Stimulated activated CD8-positive, alpha-beta memory T cell treated with anti-CD3 and anti-CD28 coated beads, Interleukin-7, amount 100 ng/mL, for 24 hours (primary cell): ENCODE measurements around the gene INKA2.

Experiments
- DNase-seq: peaks from one replicate; pipeline ENCODE4 v3.0.0-alpha.2; 2020; ENCODE audit warnings: low read depth

INKA2 gene

GRCh38 chr1:111739194-111739924 lies at the start of gene INKA2:
TSS of gene INKA2 (minus strand) at chr1:111739395. CDS start at chr1:111739242, 153 bp downstream.
- DNase-seq: peak; percentile 49

- no peak for DNase-seq
Measured at GRCh38 chr1:111786669-111787207, 47.5 kb upstream of the INKA2 start.

- DNase-seq: no peak
Measured at GRCh38 chr1:111784273-111784901, 45.2 kb upstream of the INKA2 start.

- DNase-seq: no peak
Measured at GRCh38 chr1:111779546-111779945, 40.4 kb upstream of the INKA2 start.

- no peak for DNase-seq
Measured at GRCh38 chr1:111778541-111779051, 39.4 kb upstream of the INKA2 start.

- no peak for DNase-seq
Measured at GRCh38 chr1:111778066-111778465, 38.9 kb upstream of the INKA2 start.

GRCh38 chr1:111777301-111777700 lies 38.1 kb upstream of the INKA2 start:
- no peak for DNase-seq

GRCh38 chr1:111776861-111777260 lies 37.7 kb upstream of the INKA2 start:
- no peak for DNase-seq

GRCh38 chr1:111776391-111776790 lies 37.2 kb upstream of the INKA2 start:
- no peak for DNase-seq

GRCh38 chr1:111775966-111776365 lies 36.8 kb upstream of the INKA2 start:
- DNase-seq: no peak

GRCh38 chr1:111770916-111771315 lies 31.7 kb upstream of the INKA2 start:
- DNase-seq: no peak

GRCh38 chr1:111769517-111770146 lies 30.4 kb upstream of the INKA2 start:
- DNase-seq: no peak

GRCh38 chr1:111768625-111769024 lies 29.4 kb upstream of the INKA2 start:
- DNase-seq: no peak

GRCh38 chr1:111768023-111768422 lies 28.8 kb upstream of the INKA2 start:
- no peak for DNase-seq

- no peak for DNase-seq
Measured at GRCh38 chr1:111762332-111762731, 23.1 kb upstream of the INKA2 start.

- no peak for DNase-seq
Measured at GRCh38 chr1:111761717-111762116, 22.5 kb upstream of the INKA2 start.

GRCh38 chr1:111758373-111758772 lies 19.2 kb upstream of the INKA2 start:
- no peak for DNase-seq

- no peak for DNase-seq
Measured at GRCh38 chr1:111756124-111756513, 16.9 kb upstream of the INKA2 start.

- DNase-seq: peak; percentile 84
Measured at GRCh38 chr1:111755331-111756123, 16.3 kb upstream of the INKA2 start, which contains the start of gene DDX20. TSS of gene DDX20 (plus strand) at chr1:111755901. CDS start at chr1:111755925, 24 bp downstream.

- DNase-seq: no peak
Measured at GRCh38 chr1:111754984-111755330, 15.8 kb upstream of the INKA2 start.

- no peak for DNase-seq
Measured at GRCh38 chr1:111751906-111752575, 12.8 kb upstream of the INKA2 start.
